ENCODE results near the gene GOLGA3.
"Not testable (repeated sequence)": the region's sequence is repeated elsewhere in the genome, so short reads cannot be mapped to it uniquely, and the experiment has no call there.

Gene GOLGA3

GRCh38 chr12:132761032-132761920 is 67.4 kb downstream of the GOLGA3 start, which contains the start of gene ANKLE2:
Gene ANKLE2, minus strand, starts transcription at chr12:132761832. Its CDS starts 34 bp downstream, at chr12:132761798.
- FAIRE-seq (no peak), DNase-seq (ENCODE audit: extremely low spot score, insufficient read length, low read depth) (no peak)

GRCh38 chr12:132759359-132759758 is 69.3 kb downstream of the GOLGA3 start:
- no peak for FAIRE-seq
- no peak for DNase-seq (ENCODE audit: extremely low spot score, insufficient read length, low read depth)

DNA sequence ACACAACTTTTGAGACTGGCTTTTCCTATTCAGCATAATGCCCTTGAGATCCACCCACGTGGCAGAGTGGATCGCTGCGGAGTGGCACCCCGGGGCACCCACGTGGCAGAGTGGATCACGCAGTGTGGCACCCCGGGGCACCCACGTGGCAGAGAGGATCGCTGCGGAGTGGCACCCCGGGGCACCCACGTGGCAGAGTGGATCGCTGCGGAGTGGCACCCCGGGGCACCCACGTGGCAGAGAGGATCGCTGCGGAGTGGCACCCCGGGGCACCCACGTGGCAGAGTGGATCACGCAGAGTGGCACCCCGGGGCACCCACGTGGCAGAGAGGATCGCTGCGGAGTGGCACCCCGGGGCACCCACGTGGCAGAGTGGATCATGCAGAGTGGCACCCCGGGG is 69.8 kb downstream of the GOLGA3 start:
- FAIRE-seq; DNase-seq (ENCODE audit: extremely low spot score, insufficient read length, low read depth): not testable (repeated sequence)

DNA sequence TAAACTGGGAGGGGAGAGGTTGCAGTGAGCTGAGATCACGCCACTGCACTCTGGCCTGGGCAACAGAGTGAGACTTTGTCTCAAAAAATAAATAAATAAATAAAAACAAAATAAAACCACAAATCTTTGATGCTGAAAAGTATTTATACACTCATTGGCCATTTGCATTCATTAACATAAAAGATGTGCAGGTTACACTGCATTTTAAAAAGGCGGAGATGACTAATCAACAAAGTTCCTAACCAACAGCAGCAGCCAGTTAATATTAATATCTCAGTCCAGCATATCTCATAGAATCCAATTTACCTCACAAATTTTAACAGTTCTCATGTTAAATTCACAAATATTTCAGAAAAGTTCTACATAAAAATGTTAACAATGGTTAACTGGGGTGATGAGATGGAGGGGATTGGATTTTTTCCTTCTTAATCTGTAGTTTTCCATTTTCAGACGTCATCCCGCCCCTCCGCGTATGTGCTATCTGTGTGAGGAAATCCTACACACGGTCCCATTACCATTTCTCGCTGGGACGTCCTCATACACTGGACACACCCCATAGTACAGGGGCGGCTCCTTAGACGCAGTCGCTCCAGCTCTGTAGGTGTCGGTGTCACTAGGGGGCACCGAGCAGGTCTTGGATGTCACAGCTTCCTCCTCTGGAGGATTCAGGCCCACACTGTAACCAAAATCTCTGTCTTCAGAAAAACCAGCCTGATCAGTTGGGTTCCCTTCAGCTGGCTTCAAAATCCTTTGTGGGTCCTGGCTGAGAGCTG is 74.3 kb downstream of the GOLGA3 start:
- DNase-seq (ENCODE audit: extremely low spot score, insufficient read length, low read depth) (no peak), FAIRE-seq (no peak)

DNA sequence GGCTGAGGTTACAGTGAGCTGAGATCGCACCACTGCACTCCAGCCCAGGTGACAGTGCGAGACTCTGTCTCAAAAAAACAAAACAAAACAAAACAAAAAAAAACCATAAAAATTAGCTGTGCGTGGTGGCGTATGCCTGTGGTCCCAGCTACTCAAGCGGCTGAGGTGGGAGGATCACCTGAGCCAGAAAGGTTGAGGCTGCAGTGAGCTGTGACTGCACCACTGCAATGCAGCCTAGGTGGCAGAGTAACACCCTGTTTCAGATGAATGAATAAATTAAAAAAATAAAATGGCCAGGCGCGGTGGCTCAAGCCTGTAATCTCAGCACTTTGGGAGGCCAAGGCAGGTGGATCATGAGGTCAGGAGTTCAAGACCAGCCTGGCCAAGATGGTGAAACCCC is 75.0 kb downstream of the GOLGA3 start:
- not testable (repeated sequence) for FAIRE-seq

DNA sequence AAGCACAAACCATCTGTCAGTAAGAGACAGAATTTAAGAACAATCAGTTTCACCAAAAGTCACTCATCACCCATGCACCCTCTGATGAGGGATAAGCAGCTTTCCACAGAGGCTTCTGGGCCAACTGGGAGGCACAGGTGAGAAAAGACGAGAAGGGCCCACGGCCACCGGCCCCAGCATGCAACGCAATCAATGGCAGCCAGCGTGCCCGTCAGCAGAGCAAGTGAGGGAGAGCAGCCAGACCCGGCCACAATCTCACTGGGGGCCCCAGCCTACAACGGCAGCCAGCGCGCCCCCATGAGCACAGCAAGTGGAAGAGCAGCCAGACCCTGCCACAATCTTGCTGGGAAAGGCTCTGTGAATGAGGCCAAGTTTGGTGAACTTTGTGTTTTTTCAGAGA is 80.3 kb downstream of the GOLGA3 start:
- no peak for DNase-seq (ENCODE audit: extremely low spot score, insufficient read length, low read depth)
- no peak for FAIRE-seq

More for the DNA sequence above, 75.0 kb downstream of the GOLGA3 start:
- not testable (repeated sequence) for DNase-seq (ENCODE audit: extremely low spot score, insufficient read length, low read depth)

- FAIRE-seq (no peak), DNase-seq (ENCODE audit: extremely low spot score, insufficient read length, low read depth) (no peak)
Observed at GRCh38 chr12:132747896-132748295, 80.8 kb downstream of the GOLGA3 start.

DNA sequence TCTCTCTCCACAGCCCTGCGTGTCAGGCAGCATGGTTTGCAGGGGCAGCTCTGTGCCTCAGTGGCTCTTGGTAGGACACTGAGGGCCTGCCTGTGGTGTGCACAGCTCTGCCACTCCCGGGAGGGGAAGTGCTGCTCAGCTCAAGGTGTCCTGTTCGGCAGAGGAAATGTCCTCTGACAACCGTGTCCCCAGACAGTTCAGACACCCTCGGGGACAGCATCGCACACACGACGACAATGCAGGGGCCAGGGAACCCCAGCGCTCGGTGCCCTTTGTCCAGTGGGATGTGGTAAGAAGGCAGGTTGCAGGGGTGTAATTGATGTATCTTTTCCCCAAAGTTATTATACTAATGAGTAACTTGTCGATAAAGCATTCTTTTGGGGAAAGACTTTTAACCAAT is 81.3 kb downstream of the GOLGA3 start:
- FAIRE-seq: no peak

DNA sequence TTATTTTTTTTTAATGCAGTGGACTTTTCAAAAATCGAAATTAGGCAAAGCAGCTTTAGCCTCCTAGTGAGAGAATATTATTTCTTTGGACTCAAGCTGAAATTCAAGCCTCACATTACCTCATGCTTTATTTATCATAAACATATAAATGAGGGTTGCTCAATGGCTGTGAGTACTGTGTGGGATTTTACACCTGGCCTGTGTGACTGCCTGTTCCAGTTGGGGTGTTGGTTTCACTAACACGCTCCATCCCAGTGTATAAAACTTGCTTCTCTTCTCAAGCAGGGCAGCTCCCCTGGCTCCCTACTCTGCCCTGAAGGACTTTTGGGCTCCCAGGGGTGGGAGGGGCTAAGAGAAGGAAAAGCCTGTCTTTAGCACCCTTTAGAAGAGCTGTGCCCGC is 82.1 kb downstream of the GOLGA3 start:
- FAIRE-seq (no peak), DNase-seq (ENCODE audit: extremely low spot score, insufficient read length, low read depth) (no peak)

More for the DNA sequence above, 81.3 kb downstream of the GOLGA3 start:
- no peak for DNase-seq (ENCODE audit: extremely low spot score, insufficient read length, low read depth)

DNA sequence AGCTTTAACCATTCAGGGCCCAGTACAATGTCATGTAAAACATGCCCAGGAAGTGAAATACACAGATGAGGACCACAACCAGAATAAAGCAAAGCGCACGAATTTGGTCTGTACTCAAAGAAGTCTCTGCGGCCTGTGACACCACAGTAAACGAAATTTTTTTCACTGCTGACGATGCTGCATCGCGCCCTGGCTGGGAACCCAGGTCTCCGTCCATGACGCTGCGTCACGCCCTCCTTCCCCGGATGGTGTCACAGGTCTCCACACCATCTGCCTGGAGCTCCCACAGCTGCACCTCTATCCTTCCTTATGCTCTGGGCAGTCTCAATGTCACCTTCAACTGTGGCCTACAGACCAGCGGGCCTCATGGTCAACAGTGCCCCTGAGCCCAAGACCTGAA is 84.8 kb downstream of the GOLGA3 start:
- DNase-seq (ENCODE audit: extremely low spot score, insufficient read length, low read depth) (no peak), FAIRE-seq (no peak)

- FAIRE-seq: no peak
- DNase-seq (ENCODE audit: extremely low spot score, insufficient read length, low read depth): no peak
Observed at GRCh38 chr12:132741620-132742019, 87.0 kb downstream of the GOLGA3 start.

DNA sequence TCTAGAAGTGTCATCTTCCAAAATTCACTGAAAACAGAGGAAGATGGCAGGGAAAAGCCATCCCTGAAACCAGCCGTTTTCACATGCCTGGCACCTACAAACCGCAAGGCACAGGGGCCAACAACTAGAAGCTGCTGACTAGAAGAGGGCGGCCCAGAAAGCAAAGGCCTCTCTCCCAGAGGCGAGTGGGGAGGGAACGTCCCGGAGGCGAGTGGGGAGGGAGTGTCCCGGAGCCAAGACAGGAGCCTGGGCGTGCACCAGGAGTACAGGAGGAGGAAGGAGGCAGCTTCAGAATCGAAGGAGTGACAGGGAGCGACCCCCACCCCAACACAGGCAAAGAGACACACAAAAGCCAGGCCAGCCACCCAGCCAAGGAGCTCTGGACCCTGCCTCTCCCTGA is 88.0 kb downstream of the GOLGA3 start:
- no peak for FAIRE-seq
- no peak for DNase-seq (ENCODE audit: extremely low spot score, insufficient read length, low read depth)

DNA sequence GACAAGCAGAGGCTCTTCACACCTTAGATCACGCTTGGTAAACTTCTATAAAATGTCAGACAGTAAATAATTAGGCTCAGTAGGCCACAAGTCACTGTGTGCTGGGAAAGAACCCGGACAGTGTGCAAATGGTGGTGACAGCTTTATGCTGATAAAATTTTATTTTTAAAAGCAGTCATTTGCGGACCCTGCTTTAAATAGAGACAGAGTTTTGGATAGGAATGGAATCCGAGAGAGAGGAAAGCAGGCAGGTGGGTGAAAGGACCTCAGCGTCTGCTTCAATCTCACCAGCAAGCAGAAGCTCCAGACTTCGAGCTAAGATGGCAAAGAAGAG is 88.4 kb downstream of the GOLGA3 start:
- FAIRE-seq (no peak), DNase-seq (ENCODE audit: extremely low spot score, insufficient read length, low read depth) (no peak)

GRCh38 chr12:132739600-132740312 is 88.9 kb downstream of the GOLGA3 start:
- DNase-seq (ENCODE audit: extremely low spot score, insufficient read length, low read depth): no peak

DNA sequence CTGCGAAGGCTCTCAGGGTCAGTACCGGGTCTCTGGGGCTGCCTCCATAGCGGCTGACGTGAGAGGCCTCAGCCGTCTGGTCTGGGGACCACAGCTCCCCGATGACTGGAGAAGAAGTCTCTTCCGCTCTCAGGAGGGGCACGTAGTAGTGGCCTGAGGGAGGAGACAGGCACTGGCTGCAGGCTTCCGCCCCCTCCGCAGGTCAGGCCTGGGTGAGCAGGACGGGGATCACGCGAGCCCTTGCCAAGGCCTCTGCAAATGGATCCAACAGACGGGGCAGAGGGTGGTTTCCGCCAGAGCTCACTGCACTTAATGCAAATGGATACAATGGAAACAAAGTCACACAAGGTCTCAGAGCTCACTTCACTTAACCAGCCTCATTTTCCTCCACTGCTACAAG is 91.8 kb downstream of the GOLGA3 start:
- DNase-seq (ENCODE audit: extremely low spot score, insufficient read length, low read depth) (no peak), FAIRE-seq (no peak)

More at GRCh38 chr12:132739600-132740312, 88.9 kb downstream of the GOLGA3 start:
- no peak for FAIRE-seq

DNA sequence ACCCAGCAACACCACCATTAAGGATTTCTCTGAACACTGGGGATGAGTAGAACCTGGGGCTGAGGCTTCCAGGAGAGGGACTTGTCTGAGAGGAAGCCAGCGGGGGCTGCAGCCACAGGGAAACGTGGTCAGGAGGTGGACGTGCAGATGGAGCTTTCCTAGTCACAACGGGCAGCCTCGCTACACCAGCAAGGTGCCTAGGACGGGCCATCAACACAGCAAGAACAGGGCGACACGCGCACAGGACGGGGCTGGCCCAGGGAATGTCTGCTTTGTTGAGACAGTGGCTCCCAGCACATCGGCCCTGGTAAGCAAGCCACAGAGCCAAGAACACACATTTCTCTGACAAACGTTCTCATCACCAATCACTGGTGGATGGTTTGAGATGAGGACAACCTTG is 92.3 kb downstream of the GOLGA3 start:
- FAIRE-seq (no peak), DNase-seq (ENCODE audit: extremely low spot score, insufficient read length, low read depth) (no peak)

- no peak for FAIRE-seq
- no peak for DNase-seq (ENCODE audit: extremely low spot score, insufficient read length, low read depth)
Observed at GRCh38 chr12:132735496-132735895, 93.2 kb downstream of the GOLGA3 start.

DNA sequence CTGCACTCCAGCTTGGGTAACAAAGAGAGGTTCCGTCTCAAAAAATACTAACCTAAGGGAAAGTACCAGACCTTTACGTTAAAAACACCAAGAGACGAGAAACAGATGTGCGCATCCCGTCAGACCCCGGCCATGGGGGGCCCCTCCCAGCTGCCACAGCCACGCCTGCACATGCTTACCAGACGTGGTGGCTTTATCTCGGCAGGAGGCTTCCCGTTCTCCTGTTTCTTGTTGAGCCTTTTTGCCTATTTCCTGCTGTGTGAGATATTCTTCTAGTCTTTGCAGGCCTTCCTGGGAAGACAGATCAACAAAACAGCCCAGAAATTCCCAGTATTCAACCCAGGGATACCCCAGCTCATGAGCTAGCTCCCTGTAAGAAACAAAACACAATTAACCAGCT is 94.5 kb downstream of the GOLGA3 start:
- FAIRE-seq (no peak), DNase-seq (ENCODE audit: extremely low spot score, insufficient read length, low read depth) (no peak)

DNA sequence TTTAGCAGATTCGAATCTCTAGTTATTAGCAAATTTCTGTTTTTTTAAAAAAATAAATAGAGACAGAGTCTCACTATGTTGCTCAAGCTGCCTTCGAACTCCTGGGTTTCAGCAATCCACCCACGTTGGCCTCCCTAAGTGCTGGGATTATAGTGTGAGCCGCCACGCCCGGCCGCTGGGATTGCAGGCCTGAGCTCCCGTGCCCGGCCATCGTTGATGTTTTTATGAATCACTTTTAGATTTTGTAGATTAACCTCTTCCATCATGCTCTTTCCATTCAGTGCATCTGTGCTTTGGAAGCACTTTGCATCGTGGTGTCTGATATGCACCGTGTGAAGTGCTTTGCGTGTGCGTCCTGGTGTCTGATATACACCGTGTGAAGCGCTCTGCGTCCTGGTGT is 97.1 kb downstream of the GOLGA3 start:
- no peak for FAIRE-seq
- no peak for DNase-seq (ENCODE audit: extremely low spot score, insufficient read length, low read depth)

GRCh38 chr12:132730353-132730752 is 98.3 kb downstream of the GOLGA3 start:
- DNase-seq (ENCODE audit: extremely low spot score, insufficient read length, low read depth) (no peak), FAIRE-seq (no peak)

Measured in GM18507 (cell line).